ENCODE results near the gene SRSF9.

GRCh38 chr12:120480211-120480610 lies 10.7 kb upstream of the SRSF9 start:
- TF ChIP-seq CTCF (IDR thresholded peaks at IDR 0.05) (no peak), POLR2A (IDR thresholded peaks at IDR 0.05) (no peak)
